Smooth muscle cell (in vitro differentiated cells): ENCODE measurements around the gene LYSMD1. TPM values are rescaled to one million over a fixed set of nuclear protein-coding genes. Genes with fewer than 3 reads are reported as not detected.

Source experiments
- DNase-seq: peaks from one replicate; lab custom pipeline; 2025; ENCODE audit not compliant: unreplicated experiment; lab: John Stamatoyannopoulos, UW
- H2AFZ ChIP-seq: fragments of 200-600 bp; sonication (generic); 2 replicates; pipeline ENCODE4 v1.6.0; 2016; ENCODE audit warnings: antibody characterized with exemption, low read depth, mild to moderate bottlenecking
- H3F3A ChIP-seq: fragments of 200-600 bp; sonication (generic); 2 replicates; pipeline ENCODE4 v1.6.0; 2017; ENCODE audit warnings: antibody characterized with exemption, low read depth
- H3K27ac ChIP-seq: fragments of 200-600 bp; sonication (generic); 2 replicates; pipeline ENCODE4 v1.5.1; 2016; ENCODE audit warnings: low read depth, mild to moderate bottlenecking
- H3K27me3 ChIP-seq: fragments of 200-600 bp; sonication (generic); 2 replicates; pipeline ENCODE4 v1.6.1; 2016; ENCODE audit warnings: low read depth, mild to moderate bottlenecking
- H3K36me3 ChIP-seq: fragments of 200-600 bp; sonication (generic); 2 replicates; pipeline ENCODE4 v1.5.1; 2016; ENCODE audit warnings: low read depth
- H3K4me1 ChIP-seq: fragments of 200-600 bp; sonication (generic); 2 replicates; pipeline ENCODE4 v1.5.1; 2016; ENCODE audit warnings: low read depth
- H3K4me2 ChIP-seq: fragments of 200-600 bp; sonication (generic); 2 replicates; pipeline ENCODE4 v1.6.0; 2016; ENCODE audit warnings: mild to moderate bottlenecking
- H3K4me3 ChIP-seq: fragments of 200-600 bp; sonication (generic); 2 replicates; pipeline ENCODE4 v1.5.1; 2016; ENCODE audit warnings: mild to moderate bottlenecking
- H3K79me2 ChIP-seq: fragments of 200-600 bp; sonication (generic); 2 replicates; pipeline ENCODE4 v1.6.0; 2016; ENCODE audit warnings: low read depth, mild to moderate bottlenecking
- H3K9ac ChIP-seq: fragments of 200-600 bp; sonication (generic); 2 replicates; pipeline ENCODE4 v1.6.0; 2016; ENCODE audit warnings: low read depth
- H3K9me3 ChIP-seq: fragments of 200-600 bp; sonication (generic); replicated peaks from 2 replicates; pipeline ENCODE4 v1.5.1; 2016; ENCODE audit warnings: low read depth
- H4K20me1 ChIP-seq: fragments of 200-600 bp; sonication (generic); 2 replicates; pipeline ENCODE4 v1.6.0; 2016; ENCODE audit warnings: low read depth
- WGBS: methylation state at CpG from one replicate; pipeline ENCODE4 v1.1.7; 2016; ENCODE audit warnings: low lambda C conversion rate; 5-methylcytosine and 5-hydroxymethylcytosine counted together
- polyA plus RNA-seq: library from polyadenylated mRNA; unstranded; fragments of >200 nt; fragmentation: Nextera tagmentation; extraction: Ambion mirVana; gene quantifications from 2 replicates; pipeline ENCODE4 v1.2.1, GENCODE V29; 2016
- total RNA-seq: library from RNA; depleted of rRNA; stranded (reverse); fragments of >200 nt; gene quantifications from 2 replicates; pipeline ENCODE4 v1.2.3, GENCODE V29; 2014
- TF ChIP-seq, protein P1 (sequence below): fragments of 200-600 bp; sonication (generic); IDR thresholded peaks from 2 replicates; pipeline ENCODE4 v1.5.1; 2017; ENCODE audit warnings: borderline replicate concordance, mild to moderate bottlenecking, antibody characterized with exemption; ENCODE audit not compliant: insufficient read depth, poor library complexity, severe bottlenecking

Gene LYSMD1
- total and polyA plus RNA-seq, 2 experiments from 2014 or later = 2.5 to 9.7 TPM

DNA sequence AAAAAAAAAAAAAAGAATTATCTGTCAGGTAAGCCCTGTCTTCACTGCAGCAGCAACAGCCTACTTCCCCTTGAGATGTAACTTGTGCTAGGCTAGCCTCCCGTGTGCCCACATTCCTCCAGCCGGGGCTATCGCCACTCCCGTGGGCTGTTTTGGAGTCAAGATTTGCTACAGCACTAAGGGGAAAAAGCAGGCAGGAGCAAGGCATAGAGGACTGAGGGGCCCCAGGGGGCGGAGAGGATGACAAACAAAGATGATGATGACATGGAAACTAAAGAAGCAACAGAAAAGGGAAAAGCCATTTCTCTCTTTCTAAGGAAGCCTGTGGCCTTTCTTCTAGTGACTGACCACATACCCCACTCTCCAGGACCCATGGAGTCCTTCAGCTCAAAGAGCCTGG lies 7.4 kb downstream of the LYSMD1 start:
- Histone ChIP-seq H3K4me1 (no peaks in the 10 kb centered on the region), H3K9ac (no peak overlapping the region), H2AFZ (no peak overlapping the region), H3K9me3 (no peaks in the 10 kb centered on the region), H3K36me3 (no peaks in the 10 kb centered on the region), H3F3A (peaks cover 4% of the 10 kb centered on the region), H3K4me3 (no peak overlapping the region), H3K27me3 (no peaks in the 10 kb centered on the region), H3K79me2 (no peaks in the 10 kb centered on the region), H4K20me1 (no peaks in the 10 kb centered on the region), H3K27ac (no peak overlapping the region), H3K4me2 (no peak overlapping the region)
- DNase-seq = no peak
- 88% methylated on average over 5 of the region's 5 CpGs for WGBS
- TF ChIP-seq, protein P1, sequence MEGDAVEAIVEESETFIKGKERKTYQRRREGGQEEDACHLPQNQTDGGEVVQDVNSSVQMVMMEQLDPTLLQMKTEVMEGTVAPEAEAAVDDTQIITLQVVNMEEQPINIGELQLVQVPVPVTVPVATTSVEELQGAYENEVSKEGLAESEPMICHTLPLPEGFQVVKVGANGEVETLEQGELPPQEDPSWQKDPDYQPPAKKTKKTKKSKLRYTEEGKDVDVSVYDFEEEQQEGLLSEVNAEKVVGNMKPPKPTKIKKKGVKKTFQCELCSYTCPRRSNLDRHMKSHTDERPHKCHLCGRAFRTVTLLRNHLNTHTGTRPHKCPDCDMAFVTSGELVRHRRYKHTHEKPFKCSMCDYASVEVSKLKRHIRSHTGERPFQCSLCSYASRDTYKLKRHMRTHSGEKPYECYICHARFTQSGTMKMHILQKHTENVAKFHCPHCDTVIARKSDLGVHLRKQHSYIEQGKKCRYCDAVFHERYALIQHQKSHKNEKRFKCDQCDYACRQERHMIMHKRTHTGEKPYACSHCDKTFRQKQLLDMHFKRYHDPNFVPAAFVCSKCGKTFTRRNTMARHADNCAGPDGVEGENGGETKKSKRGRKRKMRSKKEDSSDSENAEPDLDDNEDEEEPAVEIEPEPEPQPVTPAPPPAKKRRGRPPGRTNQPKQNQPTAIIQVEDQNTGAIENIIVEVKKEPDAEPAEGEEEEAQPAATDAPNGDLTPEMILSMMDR = no peak

DNA sequence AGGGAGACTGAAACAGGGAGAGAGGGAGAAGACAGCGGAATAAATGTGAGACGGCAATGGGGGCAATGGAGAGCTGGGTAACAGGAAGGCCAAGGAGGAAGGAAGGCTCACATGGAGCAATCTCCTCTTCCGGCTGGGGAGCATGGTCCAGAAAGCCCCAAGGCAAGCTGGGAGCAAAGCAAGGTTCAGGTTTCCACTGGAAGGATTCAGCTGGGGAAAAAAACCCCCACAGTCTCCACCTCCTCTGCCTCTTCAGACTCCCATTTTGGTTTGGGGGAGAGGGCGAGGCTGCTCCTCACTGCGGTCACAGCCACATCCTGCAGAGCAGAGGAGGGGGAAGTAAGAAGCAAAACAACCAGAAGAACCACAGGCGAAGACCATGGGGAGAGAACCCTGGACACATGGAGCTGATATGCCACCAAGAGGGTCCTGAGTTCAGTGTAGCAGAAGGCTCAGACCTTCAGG lies 8.6 kb downstream of the LYSMD1 start:
- no peaks in the 10 kb centered on the region for H3K4me1 ChIP-seq
- TF ChIP-seq, protein P1 = no peak
- no peaks in the 10 kb centered on the region for H3K79me2 ChIP-seq
- H3K36me3 ChIP-seq = no peaks in the 10 kb centered on the region
- peaks cover 4% of the 10 kb centered on the region for H3F3A ChIP-seq
- H3K4me3 ChIP-seq = no peak overlapping the region
- H3K9ac ChIP-seq = no peak overlapping the region
- H2AFZ ChIP-seq = no peak overlapping the region
- WGBS = 91% methylated on average over 6 of the region's 6 CpGs
- H3K9me3 ChIP-seq = no peaks in the 10 kb centered on the region
- no peaks in the 10 kb centered on the region for H4K20me1 ChIP-seq
- DNase-seq = no peak
- H3K27me3 ChIP-seq = no peaks in the 10 kb centered on the region
- no peak overlapping the region for H3K4me2 ChIP-seq
- H3K27ac ChIP-seq = no peak overlapping the region

DNA sequence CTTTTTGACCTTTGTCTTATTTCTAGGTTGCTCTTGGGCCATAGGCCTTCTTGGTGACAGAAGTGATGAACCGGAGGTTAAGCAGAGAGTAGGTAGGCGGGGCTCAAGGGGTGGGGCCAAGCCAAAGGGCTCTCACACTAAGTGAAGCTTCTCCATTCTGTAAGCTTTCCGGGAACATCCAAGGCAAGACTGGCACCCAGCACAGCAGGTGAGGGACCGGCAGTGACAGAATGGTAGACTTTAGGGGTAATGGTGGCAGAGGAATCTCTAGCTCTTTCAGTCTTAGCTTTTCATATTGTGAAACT lies 9.2 kb downstream of the LYSMD1 start, which contains the start of gene TNFAIP8L2:
TNFAIP8L2 (plus strand) TSS at position 135 of the 305 bp plus-strand sequence. CDS start 2,049 bp downstream, outside the sequence.
- Histone ChIP-seq H3K9me3 (no peaks in the 10 kb centered on the region), H3K27ac (no peak within 1 kb of the TSS), H2AFZ (no peak within 1 kb of the TSS), H3K9ac (no peak within 1 kb of the TSS), H3K36me3 (no peaks in the 10 kb centered on the region), H3K4me1 (no peaks in the 10 kb centered on the region), H3K79me2 (no peaks in the 10 kb centered on the region), H3K4me3 (no peak within 1 kb of the TSS), H3K27me3 (no peaks in the 10 kb centered on the region), H4K20me1 (no peaks in the 10 kb centered on the region), H3F3A (peaks cover 4% of the 10 kb centered on the region), H3K4me2 (no peak within 1 kb of the TSS)
- TF ChIP-seq, protein P1 = no peak
- DNase-seq = no peak
- 61% methylated on average over 4 of the region's 4 CpGs for WGBS

DNA sequence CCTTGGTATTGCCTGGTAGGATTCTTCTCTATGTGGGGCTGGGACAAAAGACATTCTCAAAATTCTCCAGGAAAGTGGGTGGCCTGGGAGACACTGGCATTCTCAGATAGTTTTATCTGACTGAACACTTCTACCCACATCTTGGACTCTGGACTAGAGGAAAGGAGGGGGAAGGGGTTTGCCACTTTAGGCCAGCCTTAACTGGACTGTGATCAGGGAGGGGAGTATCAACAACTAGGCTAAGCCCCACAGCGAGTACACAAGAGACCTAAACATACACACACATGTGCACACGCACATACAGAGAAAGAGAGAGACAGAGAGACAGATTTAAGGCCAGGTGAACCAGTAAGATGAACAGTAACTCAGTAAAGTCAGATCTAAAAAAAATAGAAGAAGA lies 18.0 kb downstream of the LYSMD1 start:
- WGBS = 95% methylated on average over 2 of the region's 2 CpGs
- Histone ChIP-seq H2AFZ (no peak overlapping the region), H3F3A (peaks cover 8% of the 10 kb centered on the region), H3K9ac (no peak overlapping the region), H4K20me1 (no peaks in the 10 kb centered on the region), H3K36me3 (no peaks in the 10 kb centered on the region), H3K4me2 (peak overlapping the region; percentile 96), H3K79me2 (no peaks in the 10 kb centered on the region), H3K27ac (no peak overlapping the region), H3K4me3 (peak overlapping the region; percentile 78), H3K4me1 (peaks cover 17% of the 10 kb centered on the region), H3K27me3 (no peaks in the 10 kb centered on the region), H3K9me3 (no peaks in the 10 kb centered on the region)
- TF ChIP-seq, protein P1 = no peak
- no peak for DNase-seq
